ENCODE measurements around the gene BCL7A.

DNA sequence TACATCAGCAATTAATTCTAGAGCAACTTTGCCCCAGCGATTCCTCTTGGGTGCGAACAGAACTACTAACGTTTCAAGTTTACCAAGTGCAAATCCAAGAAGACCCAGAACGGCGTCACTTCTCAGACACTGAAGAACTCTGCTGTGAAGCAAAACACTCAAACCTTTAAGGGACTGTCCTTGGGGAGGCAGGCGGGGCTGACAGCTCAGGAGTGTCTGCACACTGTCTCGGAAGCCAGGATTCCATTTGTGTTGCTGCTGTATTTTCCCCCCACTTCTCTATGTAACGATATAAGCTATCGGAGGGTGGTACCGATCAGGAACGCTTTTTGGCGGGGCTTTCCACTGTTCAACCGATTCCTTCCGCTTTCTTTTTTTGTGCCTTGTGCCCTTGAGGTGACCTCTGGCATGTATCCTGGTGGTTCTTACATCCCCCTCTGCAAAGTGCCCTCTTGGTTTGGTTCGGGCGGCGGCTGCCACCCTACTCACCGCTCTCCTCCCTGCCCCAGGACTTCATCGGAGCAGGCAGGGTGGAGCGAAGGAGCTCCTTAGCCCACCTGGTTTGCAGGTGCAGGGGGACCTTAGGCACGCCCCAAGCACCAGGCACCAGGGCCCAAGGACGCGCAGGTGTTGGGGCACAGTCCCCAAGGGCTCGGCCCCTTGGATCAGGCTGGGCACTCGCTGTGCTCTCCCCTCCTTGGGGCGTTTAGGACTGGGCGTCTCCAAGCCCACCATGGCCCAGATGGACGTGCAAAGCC lies 37.7 kb downstream of the BCL7A start:
- TF ChIP-seq, protein P1, sequence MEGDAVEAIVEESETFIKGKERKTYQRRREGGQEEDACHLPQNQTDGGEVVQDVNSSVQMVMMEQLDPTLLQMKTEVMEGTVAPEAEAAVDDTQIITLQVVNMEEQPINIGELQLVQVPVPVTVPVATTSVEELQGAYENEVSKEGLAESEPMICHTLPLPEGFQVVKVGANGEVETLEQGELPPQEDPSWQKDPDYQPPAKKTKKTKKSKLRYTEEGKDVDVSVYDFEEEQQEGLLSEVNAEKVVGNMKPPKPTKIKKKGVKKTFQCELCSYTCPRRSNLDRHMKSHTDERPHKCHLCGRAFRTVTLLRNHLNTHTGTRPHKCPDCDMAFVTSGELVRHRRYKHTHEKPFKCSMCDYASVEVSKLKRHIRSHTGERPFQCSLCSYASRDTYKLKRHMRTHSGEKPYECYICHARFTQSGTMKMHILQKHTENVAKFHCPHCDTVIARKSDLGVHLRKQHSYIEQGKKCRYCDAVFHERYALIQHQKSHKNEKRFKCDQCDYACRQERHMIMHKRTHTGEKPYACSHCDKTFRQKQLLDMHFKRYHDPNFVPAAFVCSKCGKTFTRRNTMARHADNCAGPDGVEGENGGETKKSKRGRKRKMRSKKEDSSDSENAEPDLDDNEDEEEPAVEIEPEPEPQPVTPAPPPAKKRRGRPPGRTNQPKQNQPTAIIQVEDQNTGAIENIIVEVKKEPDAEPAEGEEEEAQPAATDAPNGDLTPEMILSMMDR (IDR thresholded peaks at IDR 0.05): no peak
- TF ChIP-seq POLR2A (IDR thresholded peaks at IDR 0.05): no peak
- TF ChIP-seq POLR2AphosphoS5 (IDR thresholded peaks at IDR 0.05): no peak

Data from gastroesophageal sphincter (tissue), 3 donors.